GM10847 (cell line): ENCODE data around the gene AKNA.

Source experiments
- POLR2A ChIP-seq: IDR thresholded peaks from 2 replicates; pipeline ENCODE4 v1.6.1; 2011; ENCODE audit not compliant: insufficient read length; ENCODE audit errors: extremely low read depth

Gene AKNA

DNA sequence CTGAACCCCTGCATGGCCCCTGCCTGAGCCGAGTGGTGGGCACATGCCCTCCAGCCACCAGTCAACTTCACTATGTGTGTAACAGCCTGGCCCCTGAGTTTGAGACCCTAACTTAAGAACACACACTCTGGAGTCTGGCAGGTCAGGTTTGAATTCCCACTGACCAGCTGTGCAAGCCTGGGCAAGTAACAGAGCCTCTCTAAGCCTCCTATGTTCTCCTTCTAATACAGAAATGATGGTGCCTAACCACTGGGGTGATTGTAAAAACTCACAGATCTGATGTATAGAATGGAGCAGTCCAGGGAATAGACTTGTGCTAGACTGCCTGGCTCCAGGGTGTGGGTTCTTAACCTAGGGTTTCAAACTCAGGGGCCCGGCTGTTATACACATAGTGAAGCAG, 16.7 kb upstream of the AKNA start:
- TF ChIP-seq POLR2A = no peak

DNA sequence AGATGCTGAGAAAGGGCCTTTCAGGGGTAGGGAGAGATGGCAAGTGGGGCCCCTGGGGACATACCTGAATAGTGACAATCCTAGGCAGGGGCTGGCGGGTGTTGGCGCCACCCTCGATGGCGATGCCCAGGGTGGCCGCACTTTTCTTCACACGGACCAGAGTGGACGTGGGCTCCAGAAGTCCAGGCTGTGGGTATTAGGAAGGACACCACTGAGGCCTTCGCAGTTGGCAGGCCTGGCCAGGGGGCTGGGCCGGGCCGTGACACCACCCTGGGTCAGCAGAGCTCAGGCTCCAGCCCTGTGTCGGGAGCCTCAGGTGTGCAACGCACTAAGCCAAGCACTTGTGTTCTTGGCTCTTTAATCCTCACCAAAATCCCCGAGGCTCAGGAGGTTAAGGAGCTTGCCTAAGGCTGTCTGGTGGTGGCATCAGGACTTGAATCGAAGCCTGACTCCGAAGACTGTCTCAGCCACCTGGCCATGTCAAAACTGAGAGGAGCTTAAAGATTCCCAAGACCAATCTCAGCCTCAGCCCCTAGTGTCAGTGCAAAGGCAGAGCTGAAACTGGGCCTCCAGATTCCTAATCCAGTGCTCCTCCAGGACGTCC, 15.5 kb upstream of the AKNA start:
- TF ChIP-seq POLR2A = no peak

DNA sequence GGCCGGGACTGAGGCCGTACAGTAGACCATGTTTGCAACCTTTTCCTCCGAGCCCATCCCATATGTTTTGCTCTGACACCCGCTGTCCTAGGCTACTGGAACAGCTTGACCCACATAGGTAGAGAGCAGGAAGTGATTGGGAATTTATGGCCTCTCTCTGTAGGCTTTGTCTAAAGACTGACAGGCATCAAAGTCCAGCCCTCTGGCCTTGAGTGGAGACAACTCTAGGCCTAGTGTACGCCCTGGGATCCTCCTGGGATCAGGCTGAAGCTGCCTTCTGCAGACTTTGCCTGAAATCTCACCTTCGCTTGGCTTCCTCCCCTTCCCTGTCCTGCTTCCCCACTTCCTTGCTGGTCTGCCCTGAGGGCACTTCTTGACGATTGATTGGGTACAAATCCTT, 13.6 kb upstream of the AKNA start:
- no peak for TF ChIP-seq POLR2A

GRCh38 chr9:114400772-114401171, 13.0 kb upstream of the AKNA start:
- no peak for TF ChIP-seq POLR2A

DNA sequence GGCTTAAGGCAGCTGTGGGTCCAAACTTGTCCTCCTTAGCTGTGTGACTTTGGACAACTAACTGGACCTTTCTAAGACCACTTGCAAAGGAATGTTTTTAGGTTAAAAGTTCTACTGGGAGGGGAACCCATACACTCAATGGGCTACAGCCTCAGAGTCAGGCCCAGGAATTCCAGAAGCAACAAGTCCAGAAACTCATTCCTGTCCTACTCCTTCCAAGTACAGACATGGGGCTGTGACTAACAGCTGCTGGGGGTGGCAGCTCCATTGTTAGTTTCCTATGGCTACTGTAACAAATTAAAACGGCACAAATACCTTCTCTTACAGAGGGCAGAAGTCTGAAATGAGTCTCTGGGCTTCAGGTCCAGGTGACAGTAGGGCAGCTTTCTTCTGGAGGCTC, 12.4 kb upstream of the AKNA start:
- no peak for TF ChIP-seq POLR2A

DNA sequence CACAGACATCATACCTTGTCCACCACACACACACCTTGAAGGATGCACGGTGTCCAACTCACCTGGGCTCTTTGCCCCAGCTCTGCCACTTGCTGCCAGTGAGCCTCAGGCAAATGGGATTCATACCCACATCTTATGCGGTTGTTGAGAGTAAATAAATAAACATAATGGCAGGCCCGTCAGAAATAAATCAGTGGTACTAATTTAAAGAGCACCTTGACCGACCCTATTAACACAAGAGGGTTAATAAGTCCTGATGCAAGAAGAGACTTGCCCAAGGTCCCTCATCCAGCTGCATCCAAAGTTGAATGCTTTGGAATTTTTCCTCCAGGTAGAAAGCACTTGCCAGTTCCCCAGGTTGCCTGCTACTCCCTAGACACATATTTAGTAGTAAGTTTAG, 11.6 kb upstream of the AKNA start:
- TF ChIP-seq POLR2A = no peak

DNA sequence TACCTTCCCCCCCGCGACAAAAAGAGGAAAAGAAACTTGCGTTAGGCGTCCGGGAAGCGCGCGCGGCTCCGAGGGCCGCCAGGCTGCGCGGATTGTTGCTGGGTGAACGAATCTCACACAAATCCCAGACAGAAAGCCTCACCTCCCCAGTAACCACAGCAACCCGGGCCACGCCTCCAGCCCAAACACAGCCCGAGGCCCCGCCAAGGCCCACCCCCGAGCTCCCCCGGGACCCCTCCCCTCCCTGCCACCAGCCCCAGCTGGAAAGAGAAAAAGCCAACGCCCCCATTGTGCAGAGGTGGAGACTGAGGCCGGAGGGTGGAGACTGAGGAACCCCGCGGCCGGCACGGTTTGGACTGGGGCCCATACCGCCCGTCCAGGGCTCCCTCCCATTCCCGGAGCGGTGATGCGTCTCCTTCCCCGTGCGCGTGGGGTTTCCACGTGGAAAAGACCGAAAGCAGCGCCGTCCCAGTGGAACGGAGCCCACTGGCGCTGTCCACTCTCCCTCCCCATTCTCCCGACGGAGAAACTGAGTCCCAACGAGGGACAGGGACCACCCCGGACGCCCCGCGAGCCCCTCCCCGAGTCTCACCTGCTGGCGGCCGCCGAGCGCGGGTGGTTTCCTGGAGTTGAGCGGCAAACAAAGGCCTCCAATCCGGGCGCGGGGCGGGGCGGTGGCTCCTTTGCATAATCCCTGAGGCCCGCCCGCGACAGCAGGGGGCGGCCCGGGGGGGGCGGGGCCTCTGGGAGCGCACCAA, 10.2 kb upstream of the AKNA start:
- peak; percentile 46 for TF ChIP-seq POLR2A

- TF ChIP-seq POLR2A = no peak
These were observed 9.6 kb upstream of the AKNA start for GRCh38 chr9:114397219-114397847.

GRCh38 chr9:114396558-114397218, 8.9 kb upstream of the AKNA start:
- no peak for TF ChIP-seq POLR2A

- TF ChIP-seq POLR2A = no peak
These were observed 8.0 kb upstream of the AKNA start for GRCh38 chr9:114395768-114396167.

DNA sequence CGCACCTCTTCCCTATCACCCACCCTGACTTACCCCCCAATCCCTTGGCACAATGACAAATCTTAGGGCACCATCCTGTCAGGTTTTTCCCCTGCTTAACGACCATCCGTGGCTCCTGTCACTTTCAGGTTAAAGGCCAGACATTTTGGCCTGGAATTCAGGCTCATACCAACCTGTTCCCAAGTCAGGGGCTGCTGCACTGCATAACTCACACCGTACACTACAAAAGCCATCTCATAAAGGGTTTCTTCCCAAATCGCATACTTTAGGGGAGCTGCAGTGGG, 7.5 kb upstream of the AKNA start:
- TF ChIP-seq POLR2A = no peak

DNA sequence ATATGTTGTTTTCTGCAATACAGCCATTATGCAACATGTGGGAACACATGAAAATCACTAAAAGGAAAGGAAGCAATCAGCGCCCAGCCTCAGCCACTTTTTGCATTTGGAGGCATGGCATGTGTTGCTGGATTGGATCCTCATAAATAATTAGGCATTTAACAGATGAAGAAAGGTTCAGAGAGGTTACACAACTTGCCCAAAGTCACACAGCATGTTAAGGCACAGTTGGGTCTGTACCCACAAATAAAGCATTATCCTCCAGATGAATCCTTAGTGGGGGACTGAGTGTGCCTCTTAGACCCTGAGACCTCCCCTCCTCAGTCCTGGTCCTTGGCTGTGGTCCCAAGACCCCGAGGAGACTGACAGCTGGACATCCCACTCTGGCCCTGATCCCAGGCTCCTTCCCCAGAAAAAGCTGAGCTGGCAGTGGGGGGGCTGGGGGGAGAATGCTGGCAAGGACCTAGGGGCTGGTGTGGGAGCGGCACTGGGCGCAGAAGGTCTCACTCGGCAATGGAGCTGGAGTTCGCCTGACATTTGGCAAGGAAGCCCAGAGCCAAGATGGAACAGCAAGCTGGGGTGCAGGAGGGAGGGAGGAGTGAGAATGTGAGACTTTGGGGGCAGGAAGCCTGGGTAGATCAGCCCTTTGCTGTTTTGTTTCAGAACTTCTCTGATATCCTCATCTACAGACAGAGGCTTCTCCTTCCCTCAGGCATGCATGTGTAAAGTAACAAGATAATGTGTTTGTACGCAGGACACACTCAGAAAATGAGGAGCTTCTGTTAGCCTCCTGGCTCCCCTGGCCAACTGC, 6.9 kb upstream of the AKNA start:
- no peak for TF ChIP-seq POLR2A

DNA sequence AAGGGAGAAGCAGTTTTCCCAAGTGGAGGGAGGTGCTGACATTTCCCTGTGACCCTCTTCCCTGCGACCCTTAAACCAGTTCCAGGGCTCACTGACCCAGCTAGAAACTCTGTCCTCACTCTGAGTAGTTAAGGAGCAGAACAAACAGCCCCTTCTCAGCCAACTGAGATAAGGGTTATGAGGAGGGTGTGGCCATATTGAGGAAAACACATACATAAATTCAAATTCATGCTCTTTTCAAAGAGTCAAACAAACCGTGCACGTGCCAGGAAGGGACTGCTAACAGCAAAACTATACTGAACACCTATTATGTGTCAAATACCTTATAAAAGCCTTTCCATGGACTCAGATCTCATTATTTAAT, 4.9 kb upstream of the AKNA start:
- TF ChIP-seq POLR2A = no peak

DNA sequence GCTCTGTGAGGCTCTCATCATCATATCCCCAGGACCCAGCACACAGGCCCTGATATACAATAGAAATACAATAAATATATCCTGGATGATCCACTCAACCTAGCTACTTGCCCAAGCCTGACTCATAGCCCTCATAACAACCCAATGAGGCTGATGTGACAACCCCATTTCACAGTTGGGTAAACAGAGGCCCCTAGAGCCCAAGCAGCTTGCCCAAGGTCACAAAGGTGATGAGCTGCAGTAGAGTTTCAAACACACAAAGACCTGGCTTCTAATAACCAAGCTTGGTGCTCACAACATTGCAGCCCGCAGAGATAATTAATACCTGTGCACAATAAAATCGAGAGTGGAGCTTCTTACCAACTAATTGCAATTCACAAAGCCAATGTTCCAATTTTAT, 3.2 kb upstream of the AKNA start:
- no peak for TF ChIP-seq POLR2A

GRCh38 chr9:114389612-114390368, 2.0 kb upstream of the AKNA start:
- no peak for TF ChIP-seq POLR2A
